GM23338 (cell line): ENCODE measurements around the gene ZNF792.

ENCODE experiments used
- ETS1 ChIP-seq: IDR thresholded peaks from 2 replicates; pipeline ENCODE4 v1.6.1; 2016; ENCODE audit warnings: antibody characterized with exemption
- REST ChIP-seq: IDR thresholded peaks from one replicate; pipeline ENCODE4 v1.6.1; 2018; ENCODE audit warnings: antibody characterized with exemption; ENCODE audit not compliant: unreplicated experiment
- TF ChIP-seq, protein P1 (sequence below), 2 experiments: fragments of 200-600 bp in 1 of 2; sonication (generic) in 1 of 2; conservative IDR thresholded peaks; 2 replicates each; pipeline versions ENCODE4 v1.5.1 to v1.6.1; 2016 to 2017; ENCODE audit warnings: antibody characterized with exemption in 2 of 2, low read depth in 2 of 2, mild to moderate bottlenecking in 2 of 2, moderate library complexity in 1 of 2

DNA sequence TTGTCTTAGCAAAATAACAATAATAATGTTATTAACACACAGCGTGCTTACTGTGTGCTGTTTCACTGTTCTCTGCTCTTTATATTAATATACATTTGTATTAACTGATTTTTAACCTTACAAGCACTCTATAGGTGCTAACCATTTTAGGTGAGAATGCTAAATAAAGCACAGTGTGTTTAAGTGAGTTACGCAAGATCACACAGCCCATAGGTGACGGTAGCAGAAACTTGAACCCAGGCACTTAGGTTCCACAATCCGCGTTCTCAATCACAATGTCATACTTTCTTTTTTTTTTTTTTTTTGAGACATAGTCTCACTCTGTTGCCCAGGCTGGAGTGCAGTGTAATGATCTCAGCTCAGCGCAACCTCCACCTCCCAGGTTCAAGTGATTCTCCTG is 31.5 kb downstream of the ZNF792 start:
- TF ChIP-seq, protein P1, sequence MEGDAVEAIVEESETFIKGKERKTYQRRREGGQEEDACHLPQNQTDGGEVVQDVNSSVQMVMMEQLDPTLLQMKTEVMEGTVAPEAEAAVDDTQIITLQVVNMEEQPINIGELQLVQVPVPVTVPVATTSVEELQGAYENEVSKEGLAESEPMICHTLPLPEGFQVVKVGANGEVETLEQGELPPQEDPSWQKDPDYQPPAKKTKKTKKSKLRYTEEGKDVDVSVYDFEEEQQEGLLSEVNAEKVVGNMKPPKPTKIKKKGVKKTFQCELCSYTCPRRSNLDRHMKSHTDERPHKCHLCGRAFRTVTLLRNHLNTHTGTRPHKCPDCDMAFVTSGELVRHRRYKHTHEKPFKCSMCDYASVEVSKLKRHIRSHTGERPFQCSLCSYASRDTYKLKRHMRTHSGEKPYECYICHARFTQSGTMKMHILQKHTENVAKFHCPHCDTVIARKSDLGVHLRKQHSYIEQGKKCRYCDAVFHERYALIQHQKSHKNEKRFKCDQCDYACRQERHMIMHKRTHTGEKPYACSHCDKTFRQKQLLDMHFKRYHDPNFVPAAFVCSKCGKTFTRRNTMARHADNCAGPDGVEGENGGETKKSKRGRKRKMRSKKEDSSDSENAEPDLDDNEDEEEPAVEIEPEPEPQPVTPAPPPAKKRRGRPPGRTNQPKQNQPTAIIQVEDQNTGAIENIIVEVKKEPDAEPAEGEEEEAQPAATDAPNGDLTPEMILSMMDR (conservative IDR thresholded peaks at IDR 0.05; ENCODE audit: low read depth in 2 of 2), result no peak
- TF ChIP-seq ETS1, result no peak
- TF ChIP-seq REST, result no peak
